ENCODE results near the gene CEP120.

Gene CEP120

GRCh38 chr5:123300266-123300665 lies 122.9 kb downstream of the CEP120 start:
- Histone ChIP-seq H2BK15ac (replicated peaks; ENCODE audit: low read depth) (no peak overlapping the region), H3K4me3 (ENCODE audit: low read length) (no peak overlapping the region), H3K4me1 (ENCODE audit: control insufficient read depth, low read depth, low read length) (no peaks in the 10 kb centered on the region), H3K27me3 (ENCODE audit: insufficient read depth, low read length, poor library complexity) (no peaks in the 10 kb centered on the region), H2AK5ac (ENCODE audit: low read length) (no peak overlapping the region), H4K8ac (ENCODE audit: low read depth, low read length) (no peak overlapping the region), H3K56ac (ENCODE audit: low read length) (no peak overlapping the region), H3K9ac (ENCODE audit: low read length) (no peak overlapping the region), H4K5ac (ENCODE audit: low read length) (no peak overlapping the region), H2BK120ac (ENCODE audit: low read depth, low read length) (no peak overlapping the region), H3K27ac (ENCODE audit: low read depth, low read length) (no peak overlapping the region), H3K36me3 (ENCODE audit: control insufficient read depth, insufficient read depth, low read length) (no peaks in the 10 kb centered on the region), H3K4me2 (ENCODE audit: low read length) (no peak overlapping the region), H3K79me2 (ENCODE audit: control insufficient read depth, insufficient read depth, low read length) (no peaks in the 10 kb centered on the region), H3K79me1 (ENCODE audit: low read length) (no peaks in the 10 kb centered on the region), H3K23ac (ENCODE audit: low read length) (no peak overlapping the region), H2BK5ac (ENCODE audit: low read length) (no peak overlapping the region), H3K4ac (ENCODE audit: low read depth, low read length) (no peak overlapping the region), H3K18ac (ENCODE audit: low read length) (no peak overlapping the region)
- WGBS (ENCODE audit: extremely low coverage, insufficient coverage, low lambda C conversion rate) = no CpG with 5 or more reads among the region's 4 CpGs
- no peak for DNase-seq

- H2BK120ac ChIP-seq (ENCODE audit: low read depth, low read length) = no peak overlapping the region
- no peak overlapping the region for H2BK15ac ChIP-seq (replicated peaks; ENCODE audit: low read depth)
- no peak overlapping the region for H3K18ac ChIP-seq (ENCODE audit: low read length)
- no peak overlapping the region for H3K4me3 ChIP-seq (ENCODE audit: low read length)
- H3K36me3 ChIP-seq (ENCODE audit: control insufficient read depth, insufficient read depth, low read length) = no peaks in the 10 kb centered on the region
- no peak overlapping the region for H3K4ac ChIP-seq (ENCODE audit: low read depth, low read length)
- H3K9ac ChIP-seq (ENCODE audit: low read length) = no peak overlapping the region
- H4K8ac ChIP-seq (ENCODE audit: low read depth, low read length) = no peak overlapping the region
- H3K27me3 ChIP-seq (ENCODE audit: insufficient read depth, low read length, poor library complexity) = no peaks in the 10 kb centered on the region
- no peak overlapping the region for H3K23ac ChIP-seq (ENCODE audit: low read length)
- no peak overlapping the region for H4K5ac ChIP-seq (ENCODE audit: low read length)
- no peaks in the 10 kb centered on the region for H3K79me2 ChIP-seq (ENCODE audit: control insufficient read depth, insufficient read depth, low read length)
- no peak overlapping the region for H2BK5ac ChIP-seq (ENCODE audit: low read length)
- no peak overlapping the region for H3K4me2 ChIP-seq (ENCODE audit: low read length)
- no peak overlapping the region for H2AK5ac ChIP-seq (ENCODE audit: low read length)
- H3K79me1 ChIP-seq (ENCODE audit: low read length) = no peaks in the 10 kb centered on the region
- DNase-seq = no peak
- no peak overlapping the region for H3K27ac ChIP-seq (ENCODE audit: low read depth, low read length)
- H3K4me1 ChIP-seq (ENCODE audit: control insufficient read depth, low read depth, low read length) = no peaks in the 10 kb centered on the region
- no CpG with 5 or more reads among the region's 1 CpG for WGBS (ENCODE audit: extremely low coverage, insufficient coverage, low lambda C conversion rate)
- no peak overlapping the region for H3K56ac ChIP-seq (ENCODE audit: low read length)
Observed at GRCh38 chr5:123299136-123299535, 124.1 kb downstream of the CEP120 start.

GRCh38 chr5:123298335-123299030 lies 124.7 kb downstream of the CEP120 start:
- Histone ChIP-seq H2BK15ac (replicated peaks; ENCODE audit: low read depth) (no peak overlapping the region), H4K8ac (ENCODE audit: low read depth, low read length) (no peak overlapping the region), H3K4ac (ENCODE audit: low read depth, low read length) (no peak overlapping the region), H3K56ac (ENCODE audit: low read length) (no peak overlapping the region), H3K79me1 (ENCODE audit: low read length) (no peaks in the 10 kb centered on the region), H3K4me1 (ENCODE audit: control insufficient read depth, low read depth, low read length) (no peaks in the 10 kb centered on the region), H3K9ac (ENCODE audit: low read length) (no peak overlapping the region), H3K23ac (ENCODE audit: low read length) (no peak overlapping the region), H3K4me3 (ENCODE audit: low read length) (no peak overlapping the region), H3K27ac (ENCODE audit: low read depth, low read length) (no peak overlapping the region), H3K36me3 (ENCODE audit: control insufficient read depth, insufficient read depth, low read length) (no peaks in the 10 kb centered on the region), H3K27me3 (ENCODE audit: insufficient read depth, low read length, poor library complexity) (no peaks in the 10 kb centered on the region), H3K18ac (ENCODE audit: low read length) (no peak overlapping the region), H2BK5ac (ENCODE audit: low read length) (no peak overlapping the region), H3K79me2 (ENCODE audit: control insufficient read depth, insufficient read depth, low read length) (no peaks in the 10 kb centered on the region), H4K5ac (ENCODE audit: low read length) (no peak overlapping the region), H2AK5ac (ENCODE audit: low read length) (no peak overlapping the region), H3K4me2 (ENCODE audit: low read length) (no peak overlapping the region), H2BK120ac (ENCODE audit: low read depth, low read length) (no peak overlapping the region)
- DNase-seq = no peak
- no CpG with 5 or more reads among the region's 2 CpGs for WGBS (ENCODE audit: extremely low coverage, insufficient coverage, low lambda C conversion rate)

GRCh38 chr5:123297866-123298265 lies 125.3 kb downstream of the CEP120 start:
- no peak overlapping the region for H4K8ac ChIP-seq (ENCODE audit: low read depth, low read length)
- H3K79me1 ChIP-seq (ENCODE audit: low read length) = no peaks in the 10 kb centered on the region
- H3K27ac ChIP-seq (ENCODE audit: low read depth, low read length) = no peak overlapping the region
- no peak for DNase-seq
- no peak overlapping the region for H3K4ac ChIP-seq (ENCODE audit: low read depth, low read length)
- no peak overlapping the region for H2BK120ac ChIP-seq (ENCODE audit: low read depth, low read length)
- no peaks in the 10 kb centered on the region for H3K27me3 ChIP-seq (ENCODE audit: insufficient read depth, low read length, poor library complexity)
- H3K4me1 ChIP-seq (ENCODE audit: control insufficient read depth, low read depth, low read length) = no peaks in the 10 kb centered on the region
- H3K4me2 ChIP-seq (ENCODE audit: low read length) = no peak overlapping the region
- no peak overlapping the region for H2BK15ac ChIP-seq (replicated peaks; ENCODE audit: low read depth)
- H3K18ac ChIP-seq (ENCODE audit: low read length) = no peak overlapping the region
- no peaks in the 10 kb centered on the region for H3K36me3 ChIP-seq (ENCODE audit: control insufficient read depth, insufficient read depth, low read length)
- H2AK5ac ChIP-seq (ENCODE audit: low read length) = no peak overlapping the region
- no CpG with 5 or more reads among the region's 1 CpG for WGBS (ENCODE audit: extremely low coverage, insufficient coverage, low lambda C conversion rate)
- no peak overlapping the region for H3K4me3 ChIP-seq (ENCODE audit: low read length)
- H4K5ac ChIP-seq (ENCODE audit: low read length) = no peak overlapping the region
- H3K9ac ChIP-seq (ENCODE audit: low read length) = no peak overlapping the region
- H3K79me2 ChIP-seq (ENCODE audit: control insufficient read depth, insufficient read depth, low read length) = no peaks in the 10 kb centered on the region
- H2BK5ac ChIP-seq (ENCODE audit: low read length) = no peak overlapping the region
- no peak overlapping the region for H3K56ac ChIP-seq (ENCODE audit: low read length)
- no peak overlapping the region for H3K23ac ChIP-seq (ENCODE audit: low read length)

GRCh38 chr5:123297198-123297831 lies 125.9 kb downstream of the CEP120 start:
- H3K18ac ChIP-seq (ENCODE audit: low read length) = no peak overlapping the region
- no peak overlapping the region for H3K9ac ChIP-seq (ENCODE audit: low read length)
- WGBS (ENCODE audit: extremely low coverage, insufficient coverage, low lambda C conversion rate) = no CpG with 5 or more reads among the region's 2 CpGs
- no peak overlapping the region for H3K23ac ChIP-seq (ENCODE audit: low read length)
- no peak overlapping the region for H2AK5ac ChIP-seq (ENCODE audit: low read length)
- H3K4me3 ChIP-seq (ENCODE audit: low read length) = no peak overlapping the region
- H3K79me2 ChIP-seq (ENCODE audit: control insufficient read depth, insufficient read depth, low read length) = no peaks in the 10 kb centered on the region
- no peaks in the 10 kb centered on the region for H3K79me1 ChIP-seq (ENCODE audit: low read length)
- DNase-seq = no peak
- no peaks in the 10 kb centered on the region for H3K4me1 ChIP-seq (ENCODE audit: control insufficient read depth, low read depth, low read length)
- no peak overlapping the region for H4K5ac ChIP-seq (ENCODE audit: low read length)
- no peak overlapping the region for H2BK5ac ChIP-seq (ENCODE audit: low read length)
- no peak overlapping the region for H3K27ac ChIP-seq (ENCODE audit: low read depth, low read length)
- no peak overlapping the region for H3K56ac ChIP-seq (ENCODE audit: low read length)
- no peaks in the 10 kb centered on the region for H3K27me3 ChIP-seq (ENCODE audit: insufficient read depth, low read length, poor library complexity)
- no peaks in the 10 kb centered on the region for H3K36me3 ChIP-seq (ENCODE audit: control insufficient read depth, insufficient read depth, low read length)
- no peak overlapping the region for H3K4ac ChIP-seq (ENCODE audit: low read depth, low read length)
- H2BK120ac ChIP-seq (ENCODE audit: low read depth, low read length) = no peak overlapping the region
- H4K8ac ChIP-seq (ENCODE audit: low read depth, low read length) = no peak overlapping the region
- H2BK15ac ChIP-seq (replicated peaks; ENCODE audit: low read depth) = no peak overlapping the region
- H3K4me2 ChIP-seq (ENCODE audit: low read length) = no peak overlapping the region

Data from mesendoderm (in vitro differentiated cells).